Prostate gland (tissue), 2 donors: ENCODE data around the gene KLHL5. TPM values are rescaled to one million over a fixed set of nuclear protein-coding genes. Genes with fewer than 3 reads are reported as not detected.

ENCODE experiments used
- DNase-seq: peaks from one replicate; pipeline ENCODE4 v3.0.0-alpha.2; 2019; ENCODE audit warnings: low spot score
- H3K27ac ChIP-seq, 2 donors: fragments of 200-600 bp; sonication (generic); 2 replicates each; pipeline ENCODE4 v1.5.1; 2017 to 2019
- H3K27me3 ChIP-seq: fragments of 200-600 bp; sonication (generic); replicated peaks from 2 replicates; pipeline ENCODE4 v1.5.1; 2019; ENCODE audit not compliant: insufficient read depth
- H3K36me3 ChIP-seq, 2 donors: fragments of 200-600 bp; sonication (generic); 1 replicate in 1 of 2; 2 replicates in 1 of 2; pipeline versions ENCODE4 v1.5.1 to v1.8.1; 2017 to 2019
- H3K4me1 ChIP-seq: fragments of 200-600 bp; sonication (generic); replicated peaks from 2 replicates; pipeline ENCODE4 v1.5.1; 2019
- H3K4me3 ChIP-seq, 2 donors: fragments of 200-600 bp; sonication (generic); 2 replicates each; pipeline ENCODE4 v1.5.1; 2017 to 2019
- H3K9me3 ChIP-seq: fragments of 200-600 bp; sonication (generic); 2 replicates; pipeline ENCODE4 v1.5.1; 2017
- POLR2A ChIP-seq: fragments of 450-650 bp; IDR thresholded peaks from one replicate; pipeline ENCODE4 v1.6.1; 2016; ENCODE audit warnings: antibody characterized with exemption, mild to moderate bottlenecking
- POLR2AphosphoS5 ChIP-seq: sonication (generic); formaldehyde crosslinking; IDR thresholded peaks from one replicate; pipeline ENCODE4 v1.6.1; 2017; ENCODE audit warnings: antibody characterized with exemption
- WGBS: methylation state at CpG from one replicate; pipeline ENCODE4 v1.1.5; 2018; 5-methylcytosine and 5-hydroxymethylcytosine counted together
- intact Hi-C: fragments of 100-400 bp; cut with DNase I; formaldehyde crosslinking; loops from one replicate; pipeline ENCODE4 v1.14.2; 2022
- total RNA-seq, 2 donors: library from RNA; depleted of rRNA; stranded (reverse); fragments of >200 nt; gene quantifications; one replicate each; pipeline ENCODE4 v1.1.0, GENCODE V29; 2016
- TF ChIP-seq, protein P1 (sequence below), 4 experiments: fragments of 200-600 bp in 2 of 4; fragments of 450-650 bp in 2 of 4; sonication (generic) in 2 of 4; IDR thresholded peaks; 1 replicate in 3 of 4; 2 replicates in 1 of 4; pipeline ENCODE4 v1.5.1; 2016 to 2019; ENCODE audit warnings: antibody characterized with exemption in 4 of 4, mild to moderate bottlenecking in 2 of 4, moderate library complexity in 2 of 4

Gene KLHL5
- total RNA-seq, 2 donors from 2014 or later: 19.8 to 26.1 TPM

DNA sequence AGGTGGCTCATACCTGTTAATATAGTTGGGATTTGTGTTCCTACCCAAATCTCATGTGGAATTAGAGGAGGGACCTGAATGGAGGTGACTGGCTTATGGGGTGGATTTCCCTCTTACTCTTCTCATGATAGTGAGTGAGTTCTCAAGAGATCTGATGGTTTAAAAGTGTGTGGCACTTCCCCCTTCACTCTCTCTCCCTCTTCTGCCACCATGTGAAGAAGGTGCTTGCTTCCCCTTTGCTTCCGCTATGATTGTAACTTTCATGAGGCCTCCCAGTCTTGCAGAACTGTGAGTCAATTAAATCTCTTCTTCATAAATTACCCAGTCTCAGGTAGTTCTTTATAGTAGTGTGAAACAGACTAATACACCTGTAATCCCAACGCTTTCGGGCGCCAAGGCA is 92.0 kb downstream of the KLHL5 start:
- H3K4me3 ChIP-seq: no peak overlapping the region
- no peaks in the 10 kb centered on the region for H3K27me3 ChIP-seq
- no peak for TF ChIP-seq POLR2A
- no peak for TF ChIP-seq POLR2AphosphoS5
- TF ChIP-seq, protein P1, sequence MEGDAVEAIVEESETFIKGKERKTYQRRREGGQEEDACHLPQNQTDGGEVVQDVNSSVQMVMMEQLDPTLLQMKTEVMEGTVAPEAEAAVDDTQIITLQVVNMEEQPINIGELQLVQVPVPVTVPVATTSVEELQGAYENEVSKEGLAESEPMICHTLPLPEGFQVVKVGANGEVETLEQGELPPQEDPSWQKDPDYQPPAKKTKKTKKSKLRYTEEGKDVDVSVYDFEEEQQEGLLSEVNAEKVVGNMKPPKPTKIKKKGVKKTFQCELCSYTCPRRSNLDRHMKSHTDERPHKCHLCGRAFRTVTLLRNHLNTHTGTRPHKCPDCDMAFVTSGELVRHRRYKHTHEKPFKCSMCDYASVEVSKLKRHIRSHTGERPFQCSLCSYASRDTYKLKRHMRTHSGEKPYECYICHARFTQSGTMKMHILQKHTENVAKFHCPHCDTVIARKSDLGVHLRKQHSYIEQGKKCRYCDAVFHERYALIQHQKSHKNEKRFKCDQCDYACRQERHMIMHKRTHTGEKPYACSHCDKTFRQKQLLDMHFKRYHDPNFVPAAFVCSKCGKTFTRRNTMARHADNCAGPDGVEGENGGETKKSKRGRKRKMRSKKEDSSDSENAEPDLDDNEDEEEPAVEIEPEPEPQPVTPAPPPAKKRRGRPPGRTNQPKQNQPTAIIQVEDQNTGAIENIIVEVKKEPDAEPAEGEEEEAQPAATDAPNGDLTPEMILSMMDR (IDR thresholded peaks at IDR 0.05): no peak
- H3K9me3 ChIP-seq: no peaks in the 10 kb centered on the region
- WGBS: 99% methylated on average over 4 of the region's 4 CpGs
- H3K4me1 ChIP-seq: no peaks in the 10 kb centered on the region
- no peak overlapping the region for H3K27ac ChIP-seq
- DNase-seq: no peak
- no peaks in the 10 kb centered on the region for H3K36me3 ChIP-seq
- intact Hi-C loops: no loop called here

DNA sequence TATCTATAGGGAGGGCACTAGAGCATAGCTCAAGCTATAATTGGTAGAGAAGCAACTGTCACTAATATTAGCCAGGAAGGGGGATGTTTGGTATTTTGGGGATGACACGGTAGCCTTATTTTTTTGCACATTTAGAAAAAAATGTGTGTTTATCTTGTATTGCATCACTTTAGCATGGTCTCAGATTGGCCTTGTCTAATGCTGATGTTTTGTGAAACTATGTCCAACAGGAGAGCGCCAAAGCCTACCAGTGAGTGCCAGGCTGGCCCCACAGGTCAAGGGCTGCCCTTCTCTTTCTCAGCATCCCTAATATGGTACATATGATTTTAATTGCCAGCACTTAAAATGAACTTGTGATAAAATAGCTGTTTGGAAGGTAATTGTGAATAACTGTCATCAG is 95.5 kb downstream of the KLHL5 start:
- WGBS: 86% methylated on average over 2 of the region's 2 CpGs
- H3K27ac ChIP-seq: no peak overlapping the region
- intact Hi-C loops: no loop called here

DNA sequence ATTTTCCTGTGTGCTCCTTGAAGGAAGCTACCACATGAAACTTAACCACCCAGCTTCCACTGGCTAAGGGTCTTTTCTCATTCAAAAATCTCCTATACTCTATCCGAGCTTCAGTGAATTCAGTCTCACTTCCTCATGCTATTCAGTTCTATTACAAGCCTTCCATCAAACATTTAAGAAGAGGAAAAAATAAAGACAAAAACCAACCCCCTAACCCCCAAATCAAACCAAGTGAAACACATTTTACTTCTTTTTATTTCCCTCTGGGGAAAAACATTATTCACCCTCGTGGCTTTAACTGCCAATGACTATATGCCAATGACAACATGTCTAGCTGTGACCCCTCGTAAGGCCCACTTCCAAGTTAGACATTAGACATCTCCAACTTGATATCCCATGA is 104.1 kb downstream of the KLHL5 start:
- Histone ChIP-seq H3K27ac (no peak overlapping the region), H3K4me1 (no peaks in the 10 kb centered on the region), H3K4me3 (no peak overlapping the region), H3K36me3 (no peaks in the 10 kb centered on the region), H3K27me3 (no peaks in the 10 kb centered on the region), H3K9me3 (no peaks in the 10 kb centered on the region)
- DNase-seq: no peak
- TF ChIP-seq POLR2A (no peak), POLR2AphosphoS5 (no peak)
- TF ChIP-seq, protein P1 (IDR thresholded peaks at IDR 0.05): no peak
- intact Hi-C loops: no loop called here
- WGBS: 60% methylated on average over 3 of the region's 3 CpGs

More for the DNA sequence above, 95.5 kb downstream of the KLHL5 start:
- no peak for TF ChIP-seq POLR2AphosphoS5
- TF ChIP-seq, protein P1 (IDR thresholded peaks at IDR 0.05): no peak
- TF ChIP-seq POLR2A: no peak
- DNase-seq: no peak
- H3K4me3 ChIP-seq: no peak overlapping the region
- H3K36me3 ChIP-seq: no peaks in the 10 kb centered on the region
- H3K27me3 ChIP-seq: no peaks in the 10 kb centered on the region
- H3K4me1 ChIP-seq: no peaks in the 10 kb centered on the region
- H3K9me3 ChIP-seq: no peaks in the 10 kb centered on the region

DNA sequence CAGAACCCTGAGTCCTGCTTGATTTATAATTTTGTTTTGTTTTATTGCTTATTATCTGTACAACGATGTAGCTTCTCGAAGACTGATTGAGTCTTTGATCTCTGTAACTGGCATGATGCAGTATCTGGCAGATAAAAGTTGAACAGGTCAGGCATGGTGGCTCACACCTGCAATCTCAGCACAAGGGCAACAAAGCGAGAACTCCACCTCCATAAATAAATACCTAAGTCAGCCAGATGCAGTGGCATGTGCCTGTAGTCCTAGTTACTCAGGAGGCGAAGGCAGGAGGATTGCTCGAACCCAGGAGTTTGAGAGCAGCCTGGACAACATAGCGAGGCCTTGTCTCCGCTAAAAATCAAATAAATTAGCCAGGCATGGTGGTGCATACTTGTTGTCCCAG is 104.6 kb downstream of the KLHL5 start:
- Histone ChIP-seq H3K27ac (no peak overlapping the region), H3K27me3 (no peaks in the 10 kb centered on the region), H3K4me3 (no peak overlapping the region), H3K9me3 (no peaks in the 10 kb centered on the region), H3K36me3 (no peaks in the 10 kb centered on the region), H3K4me1 (no peaks in the 10 kb centered on the region)
- WGBS: 82% methylated on average over 7 of the region's 7 CpGs
- intact Hi-C loops: no loop called here
- DNase-seq: no peak
- TF ChIP-seq POLR2A (no peak), POLR2AphosphoS5 (no peak)
- TF ChIP-seq, protein P1 (IDR thresholded peaks at IDR 0.05): no peak

DNA sequence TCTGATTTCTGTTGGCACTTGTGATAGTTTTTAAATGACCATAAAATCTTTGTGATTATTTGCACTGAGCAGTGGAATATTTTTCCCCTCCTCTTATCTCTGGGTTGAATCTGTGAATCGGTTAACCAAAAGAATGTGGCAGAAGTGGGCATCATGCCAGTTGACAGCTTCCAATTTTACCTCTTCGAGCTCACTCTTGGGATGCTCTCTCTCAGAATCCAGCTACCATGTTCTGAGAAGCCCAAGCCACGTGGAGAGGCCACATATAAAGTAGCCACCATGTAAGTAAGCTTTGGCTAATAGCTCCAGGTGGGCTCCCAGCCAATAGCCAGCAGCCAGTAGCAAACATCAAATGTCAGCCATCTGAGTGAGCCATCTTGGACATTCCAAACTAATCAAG is 107.4 kb downstream of the KLHL5 start:
- H3K27me3 ChIP-seq: no peaks in the 10 kb centered on the region
- H3K4me3 ChIP-seq: no peak overlapping the region
- intact Hi-C loops: no loop called here
- no peak for DNase-seq
- H3K36me3 ChIP-seq: no peaks in the 10 kb centered on the region
- no peak overlapping the region for H3K27ac ChIP-seq
- H3K4me1 ChIP-seq: no peaks in the 10 kb centered on the region
- TF ChIP-seq, protein P1 (IDR thresholded peaks at IDR 0.05): no peak
- TF ChIP-seq POLR2A: no peak
- no peak for TF ChIP-seq POLR2AphosphoS5
- 23% methylated on average over 3 of the region's 3 CpGs for whole genome bisulfite sequencing
- H3K9me3 ChIP-seq: no peaks in the 10 kb centered on the region
